ENCODE results near the gene LRRC74A. TPM values are rescaled to one million over a fixed set of nuclear protein-coding genes. Genes with fewer than 3 reads are reported as not detected.

Gene LRRC74A
- total and polyA plus RNA-seq, 2 experiments from 2014 or later: not detected

- 95% methylated on average over 5 of the region's 5 CpGs for WGBS (ENCODE audit: low lambda C conversion rate, missing lambda C conversion rate)
- Histone ChIP-seq H3K9me2 (replicated peaks; ENCODE audit: insufficient read depth) (no peaks in the 10 kb centered on the region), H4K20me1 (ENCODE audit: insufficient read depth, poor library complexity, severe bottlenecking) (no peaks in the 10 kb centered on the region), H3K9me3 (ENCODE audit: low read depth) (no peaks in the 10 kb centered on the region), H3K36me3 (replicated peaks; ENCODE audit: insufficient read depth, low read depth) (no peaks in the 10 kb centered on the region), H3K4me3 (no peak overlapping the region), H2AFZ (no peak overlapping the region), H3K4me1 (ENCODE audit: insufficient read depth) (no peaks in the 10 kb centered on the region), H3K27me3 (no peaks in the 10 kb centered on the region), H3K4me2 (no peak overlapping the region), H3K27ac (no peak overlapping the region), H3K79me2 (no peaks in the 10 kb centered on the region)
- TF ChIP-seq CTCF (IDR thresholded peaks at IDR 0.05; ENCODE audit: poor library complexity) (no peak), EZH2phosphoT487 (IDR thresholded peaks at IDR 0.05; ENCODE audit: low read depth, severe bottlenecking, unreplicated experiment) (no peak), EZH2 (IDR thresholded peaks at IDR 0.05; ENCODE audit: borderline replicate concordance) (no peak)
- no peak for DNase-seq (ENCODE audit: low spot score)
Measured at GRCh38 chr14:76877871-76878270, 51.7 kb downstream of the LRRC74A start.

GRCh38 chr14:76880449-76880848, 54.2 kb downstream of the LRRC74A start:
- H3K27me3 ChIP-seq: no peaks in the 10 kb centered on the region
- no peaks in the 10 kb centered on the region for H3K36me3 ChIP-seq (replicated peaks; ENCODE audit: insufficient read depth, low read depth)
- no peaks in the 10 kb centered on the region for H3K9me3 ChIP-seq (ENCODE audit: low read depth)
- TF ChIP-seq EZH2 (IDR thresholded peaks at IDR 0.05; ENCODE audit: borderline replicate concordance) (no peak), EZH2phosphoT487 (IDR thresholded peaks at IDR 0.05; ENCODE audit: low read depth, severe bottlenecking, unreplicated experiment) (no peak), CTCF (IDR thresholded peaks at IDR 0.05; ENCODE audit: poor library complexity) (no peak)
- no peak overlapping the region for H3K4me3 ChIP-seq
- no peak overlapping the region for H2AFZ ChIP-seq
- no peak for DNase-seq (ENCODE audit: low spot score)
- no peaks in the 10 kb centered on the region for H3K4me1 ChIP-seq (ENCODE audit: insufficient read depth)
- WGBS (ENCODE audit: low lambda C conversion rate, missing lambda C conversion rate): 90% methylated on average over 4 of the region's 4 CpGs
- H3K9me2 ChIP-seq (replicated peaks; ENCODE audit: insufficient read depth): no peaks in the 10 kb centered on the region
- no peak overlapping the region for H3K4me2 ChIP-seq
- H4K20me1 ChIP-seq (ENCODE audit: insufficient read depth, poor library complexity, severe bottlenecking): no peaks in the 10 kb centered on the region
- H3K27ac ChIP-seq: no peak overlapping the region
- no peaks in the 10 kb centered on the region for H3K79me2 ChIP-seq

- Histone ChIP-seq H3K79me2 (no peaks in the 10 kb centered on the region), H3K4me1 (ENCODE audit: insufficient read depth) (no peaks in the 10 kb centered on the region), H3K4me3 (no peak overlapping the region), H2AFZ (no peak overlapping the region), H3K36me3 (replicated peaks; ENCODE audit: insufficient read depth, low read depth) (no peaks in the 10 kb centered on the region), H4K20me1 (ENCODE audit: insufficient read depth, poor library complexity, severe bottlenecking) (no peaks in the 10 kb centered on the region), H3K9me3 (ENCODE audit: low read depth) (no peaks in the 10 kb centered on the region), H3K9me2 (replicated peaks; ENCODE audit: insufficient read depth) (no peaks in the 10 kb centered on the region), H3K27me3 (no peaks in the 10 kb centered on the region), H3K27ac (no peak overlapping the region), H3K4me2 (no peak overlapping the region)
- no peak for DNase-seq (ENCODE audit: low spot score)
- no peak for TF ChIP-seq CTCF (IDR thresholded peaks at IDR 0.05; ENCODE audit: poor library complexity)
- no peak for TF ChIP-seq EZH2phosphoT487 (IDR thresholded peaks at IDR 0.05; ENCODE audit: low read depth, severe bottlenecking, unreplicated experiment)
- TF ChIP-seq EZH2 (IDR thresholded peaks at IDR 0.05; ENCODE audit: borderline replicate concordance): no peak
- 79% methylated on average over 6 of the region's 6 CpGs for WGBS (ENCODE audit: low lambda C conversion rate, missing lambda C conversion rate)
Measured at GRCh38 chr14:76881348-76881747, 55.1 kb downstream of the LRRC74A start.

- no peak for TF ChIP-seq CTCF (IDR thresholded peaks at IDR 0.05; ENCODE audit: poor library complexity)
- TF ChIP-seq EZH2phosphoT487 (IDR thresholded peaks at IDR 0.05; ENCODE audit: low read depth, severe bottlenecking, unreplicated experiment): no peak
- TF ChIP-seq EZH2 (IDR thresholded peaks at IDR 0.05; ENCODE audit: borderline replicate concordance): no peak
- no peaks in the 10 kb centered on the region for H3K27me3 ChIP-seq
- no peaks in the 10 kb centered on the region for H3K36me3 ChIP-seq (replicated peaks; ENCODE audit: insufficient read depth, low read depth)
- no peak overlapping the region for H3K4me2 ChIP-seq
- DNase-seq (ENCODE audit: low spot score): no peak
- H3K4me3 ChIP-seq: no peak overlapping the region
- H3K27ac ChIP-seq: no peak overlapping the region
- no peaks in the 10 kb centered on the region for H3K9me2 ChIP-seq (replicated peaks; ENCODE audit: insufficient read depth)
- no peak overlapping the region for H2AFZ ChIP-seq
- no peaks in the 10 kb centered on the region for H3K79me2 ChIP-seq
- H4K20me1 ChIP-seq (ENCODE audit: insufficient read depth, poor library complexity, severe bottlenecking): no peaks in the 10 kb centered on the region
- H3K9me3 ChIP-seq (ENCODE audit: low read depth): no peaks in the 10 kb centered on the region
- H3K4me1 ChIP-seq (ENCODE audit: insufficient read depth): no peaks in the 10 kb centered on the region
- 71% methylated on average over 5 of the region's 5 CpGs for WGBS (ENCODE audit: low lambda C conversion rate, missing lambda C conversion rate)
Measured at GRCh38 chr14:76882651-76883050, 56.4 kb downstream of the LRRC74A start.
